ENCODE results near the gene SHISAL2B.
"Not testable (repeated sequence)": the region's sequence is repeated elsewhere in the genome, so short reads cannot be mapped to it uniquely, and the experiment has no call there.

The SHISAL2B gene

DNA sequence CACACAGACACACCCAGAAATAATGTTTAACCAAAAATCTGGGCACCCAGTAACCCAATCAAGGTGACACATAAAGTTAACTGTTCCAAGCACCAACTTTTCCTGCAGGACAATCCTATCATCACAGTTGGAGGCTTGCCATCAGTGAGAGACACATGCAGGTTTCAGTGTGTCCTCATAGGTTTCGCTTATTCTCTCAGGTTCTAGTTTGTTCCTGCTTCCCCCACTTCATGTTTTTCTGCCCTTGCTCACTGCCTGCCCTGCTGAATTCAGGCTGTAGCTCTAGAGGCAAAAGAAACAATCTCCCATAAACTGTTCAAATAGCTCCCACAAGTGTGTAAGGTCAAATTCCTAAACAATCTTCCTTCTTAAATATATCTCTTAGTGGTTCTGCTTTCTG is 20.0 kb upstream of the SHISAL2B start:
- Histone ChIP-seq H3K27me3 (ENCODE audit: control insufficient read depth, insufficient read depth, low read length) (no peaks in the 10 kb centered on the region), H3K9me3 (ENCODE audit: control insufficient read depth, low read length) (no peaks in the 10 kb centered on the region), H3K9ac (ENCODE audit: low read length) (no peak overlapping the region), H3K36me3 (ENCODE audit: control insufficient read depth, insufficient read depth, low read length) (no peaks in the 10 kb centered on the region), H3K4me1 (ENCODE audit: control insufficient read depth, insufficient read depth, low read length) (peaks cover 9% of the 10 kb centered on the region), H3K4me3 (ENCODE audit: low read length) (no peak overlapping the region)

DNA sequence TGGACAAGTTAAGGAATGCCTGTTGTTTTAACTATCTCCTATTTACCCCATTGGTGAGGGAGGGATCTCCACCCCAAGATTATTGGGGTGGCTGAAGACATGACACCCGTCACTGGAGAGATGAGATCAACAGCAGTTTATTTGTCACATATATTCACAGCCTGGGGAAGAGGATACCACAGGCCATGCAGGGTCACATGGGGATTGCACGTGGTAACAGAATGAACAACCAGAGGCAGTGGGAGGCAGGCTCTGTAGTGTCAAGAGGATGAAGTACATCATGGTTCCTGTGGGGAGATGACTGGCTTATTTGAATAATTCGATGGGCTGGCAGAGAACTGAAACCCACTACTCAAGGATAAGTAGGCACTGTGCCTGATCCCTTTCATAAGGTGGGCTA is 18.6 kb upstream of the SHISAL2B start:
- H3K27me3 ChIP-seq (ENCODE audit: control insufficient read depth, insufficient read depth, low read length) = no peaks in the 10 kb centered on the region
- no peak overlapping the region for H3K4me3 ChIP-seq (ENCODE audit: low read length)
- H3K4me1 ChIP-seq (ENCODE audit: control insufficient read depth, insufficient read depth, low read length) = no peaks in the 10 kb centered on the region
- H3K36me3 ChIP-seq (ENCODE audit: control insufficient read depth, insufficient read depth, low read length) = no peaks in the 10 kb centered on the region
- H3K9me3 ChIP-seq (ENCODE audit: control insufficient read depth, low read length) = no peaks in the 10 kb centered on the region
- no peak overlapping the region for H3K9ac ChIP-seq (ENCODE audit: low read length)

DNA sequence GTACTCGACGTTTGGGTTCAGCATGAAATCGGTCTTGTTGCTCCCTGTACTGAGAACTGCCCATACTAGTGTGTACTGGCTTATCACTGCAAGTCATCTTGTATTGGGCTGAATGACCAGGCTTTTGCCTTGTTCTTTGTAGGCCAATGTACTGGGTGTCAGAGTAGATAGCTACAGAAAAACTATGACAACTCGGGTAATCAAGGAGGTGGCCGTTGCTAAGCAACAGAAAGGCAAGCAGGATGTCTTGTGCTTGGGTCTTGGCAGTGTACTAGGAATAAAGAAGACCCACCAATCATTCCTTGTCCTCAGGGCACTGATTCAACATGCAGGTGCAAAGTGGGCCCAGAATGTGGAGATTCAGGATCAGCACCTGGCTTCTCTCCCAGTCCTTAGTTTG is 11.9 kb upstream of the SHISAL2B start:
- no peak overlapping the region for H3K9ac ChIP-seq (ENCODE audit: low read length)
- H3K9me3 ChIP-seq (ENCODE audit: control insufficient read depth, low read length) = no peaks in the 10 kb centered on the region
- H3K4me3 ChIP-seq (ENCODE audit: low read length) = no peak overlapping the region
- H3K4me1 ChIP-seq (ENCODE audit: control insufficient read depth, insufficient read depth, low read length) = no peaks in the 10 kb centered on the region
- H3K27me3 ChIP-seq (ENCODE audit: control insufficient read depth, insufficient read depth, low read length) = no peaks in the 10 kb centered on the region
- H3K36me3 ChIP-seq (ENCODE audit: control insufficient read depth, insufficient read depth, low read length) = no peaks in the 10 kb centered on the region

DNA sequence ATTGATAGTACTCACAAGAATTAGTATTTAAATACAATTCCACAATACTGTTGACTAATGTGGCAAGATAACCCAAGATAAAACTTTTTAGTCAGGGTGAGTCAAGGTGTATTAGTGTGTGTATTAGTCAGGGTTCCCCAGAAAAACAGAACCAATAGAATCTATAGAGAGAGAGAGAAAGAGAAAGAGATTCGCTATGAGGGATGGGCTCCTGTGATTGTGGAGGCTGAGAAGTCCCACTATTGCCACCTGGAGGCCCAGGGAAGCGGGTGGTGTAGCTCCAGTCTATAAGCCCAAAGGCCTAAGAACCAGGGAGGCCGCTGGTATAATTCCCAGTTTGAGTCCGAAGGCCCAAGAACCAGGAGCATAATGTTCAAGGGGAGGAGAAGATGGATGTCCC is 10.0 kb upstream of the SHISAL2B start:
- H3K4me1 ChIP-seq (ENCODE audit: control insufficient read depth, insufficient read depth, low read length) = no peaks in the 10 kb centered on the region
- no peaks in the 10 kb centered on the region for H3K27me3 ChIP-seq (ENCODE audit: control insufficient read depth, insufficient read depth, low read length)
- H3K36me3 ChIP-seq (ENCODE audit: control insufficient read depth, insufficient read depth, low read length) = no peaks in the 10 kb centered on the region
- H3K9me3 ChIP-seq (ENCODE audit: control insufficient read depth, low read length) = no peaks in the 10 kb centered on the region
- H3K4me3 ChIP-seq (ENCODE audit: low read length) = no peak overlapping the region
- no peak overlapping the region for H3K9ac ChIP-seq (ENCODE audit: low read length)

DNA sequence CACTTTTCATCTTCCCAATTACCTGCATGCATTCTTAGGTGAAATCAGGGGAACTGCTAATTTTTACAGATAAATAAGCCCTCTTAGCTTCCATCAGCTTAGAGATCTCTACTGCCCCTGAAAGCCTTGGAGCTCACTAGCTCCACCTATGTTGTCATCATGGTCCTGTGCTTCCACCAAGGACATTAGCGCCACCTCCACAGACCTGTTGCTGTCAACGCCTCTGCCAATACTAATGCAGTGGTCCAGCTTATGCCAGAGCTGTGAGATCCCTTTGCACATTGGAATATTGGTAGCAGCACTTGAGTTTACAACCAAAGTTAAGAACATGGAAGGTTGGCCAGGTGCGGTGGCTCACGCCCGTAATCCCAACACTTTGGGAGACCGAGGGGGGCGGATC is 7.7 kb upstream of the SHISAL2B start:
- H3K36me3 ChIP-seq (ENCODE audit: control insufficient read depth, insufficient read depth, low read length) = no peaks in the 10 kb centered on the region
- no peak overlapping the region for H3K4me3 ChIP-seq (ENCODE audit: low read length)
- H3K9ac ChIP-seq (ENCODE audit: low read length) = no peak overlapping the region
- H3K9me3 ChIP-seq (ENCODE audit: control insufficient read depth, low read length) = no peaks in the 10 kb centered on the region
- H3K27me3 ChIP-seq (ENCODE audit: control insufficient read depth, insufficient read depth, low read length) = no peaks in the 10 kb centered on the region
- no peaks in the 10 kb centered on the region for H3K4me1 ChIP-seq (ENCODE audit: control insufficient read depth, insufficient read depth, low read length)

DNA sequence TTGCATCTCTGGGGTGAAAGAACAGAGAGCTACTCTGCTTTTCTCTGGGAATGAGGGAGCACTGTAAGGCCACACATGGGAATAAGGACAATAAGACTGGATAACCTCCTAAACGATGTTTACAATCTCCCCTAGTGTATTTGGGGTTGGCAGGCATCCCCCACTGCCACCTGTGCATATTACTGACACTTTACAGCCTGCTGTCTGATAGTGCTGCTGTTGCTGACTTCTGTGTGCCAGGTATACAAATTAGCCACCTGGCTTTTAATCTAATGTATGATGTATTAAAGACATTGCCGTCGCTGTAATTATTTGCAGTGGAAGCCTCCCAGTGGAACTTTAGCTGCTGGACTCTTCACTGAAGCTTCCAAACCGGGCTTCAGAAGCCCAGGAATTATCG is 4.4 kb upstream of the SHISAL2B start:
- H3K9me3 ChIP-seq (ENCODE audit: control insufficient read depth, low read length) = no peaks in the 10 kb centered on the region
- no peak overlapping the region for H3K9ac ChIP-seq (ENCODE audit: low read length)
- no peak overlapping the region for H3K4me3 ChIP-seq (ENCODE audit: low read length)
- no peaks in the 10 kb centered on the region for H3K36me3 ChIP-seq (ENCODE audit: control insufficient read depth, insufficient read depth, low read length)
- H3K27me3 ChIP-seq (ENCODE audit: control insufficient read depth, insufficient read depth, low read length) = peaks cover 15% of the 10 kb centered on the region
- H3K4me1 ChIP-seq (ENCODE audit: control insufficient read depth, insufficient read depth, low read length) = no peaks in the 10 kb centered on the region

DNA sequence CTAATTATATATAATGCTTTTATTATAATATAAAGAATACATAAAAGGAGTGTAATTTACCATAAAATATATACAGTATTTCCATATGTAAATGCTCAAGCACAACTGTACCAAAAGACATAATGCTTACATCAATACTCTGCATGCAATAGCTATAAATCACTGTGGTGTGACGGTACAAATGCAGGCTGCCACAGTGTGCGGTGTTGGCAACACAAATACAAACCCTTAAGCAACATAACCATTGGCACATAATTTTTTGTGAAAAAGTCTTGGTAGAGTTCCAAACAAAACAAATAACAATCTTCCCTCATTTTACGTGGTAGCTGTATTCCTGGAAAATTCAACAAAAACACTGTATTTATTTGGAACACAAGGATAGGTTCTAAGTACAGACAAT is 1.9 kb upstream of the SHISAL2B start:
- H3K4me3 ChIP-seq (ENCODE audit: low read length) = no peak overlapping the region
- H3K4me1 ChIP-seq (ENCODE audit: control insufficient read depth, insufficient read depth, low read length) = no peaks in the 10 kb centered on the region
- no peaks in the 10 kb centered on the region for H3K9me3 ChIP-seq (ENCODE audit: control insufficient read depth, low read length)
- H3K9ac ChIP-seq (ENCODE audit: low read length) = no peak overlapping the region
- H3K36me3 ChIP-seq (ENCODE audit: control insufficient read depth, insufficient read depth, low read length) = no peaks in the 10 kb centered on the region
- H3K27me3 ChIP-seq (ENCODE audit: control insufficient read depth, insufficient read depth, low read length) = peaks cover 21% of the 10 kb centered on the region

DNA sequence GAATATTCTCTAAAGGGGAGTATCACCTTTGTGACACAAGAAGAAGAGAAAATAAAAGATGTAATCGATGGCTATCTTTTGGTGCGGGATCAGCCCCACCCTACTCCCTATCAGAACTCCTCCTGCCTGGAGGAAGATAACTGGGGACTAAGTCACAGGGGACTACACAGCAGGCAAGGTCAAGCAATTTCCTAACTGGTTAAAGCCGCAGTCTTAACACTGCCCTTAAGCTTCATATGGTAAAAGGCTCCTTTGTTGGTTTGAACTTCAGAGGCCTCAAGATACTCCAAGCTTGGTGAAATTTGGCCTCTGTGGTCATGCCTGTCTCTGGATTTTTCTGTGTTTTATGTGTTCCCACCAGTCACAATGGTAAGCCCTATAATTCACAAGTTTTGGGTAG is 1.3 kb upstream of the SHISAL2B start:
- H3K9me3 ChIP-seq (ENCODE audit: control insufficient read depth, low read length) = no peaks in the 10 kb centered on the region
- no peaks in the 10 kb centered on the region for H3K4me1 ChIP-seq (ENCODE audit: control insufficient read depth, insufficient read depth, low read length)
- H3K4me3 ChIP-seq (ENCODE audit: low read length) = no peak overlapping the region
- no peaks in the 10 kb centered on the region for H3K36me3 ChIP-seq (ENCODE audit: control insufficient read depth, insufficient read depth, low read length)
- no peak overlapping the region for H3K9ac ChIP-seq (ENCODE audit: low read length)
- H3K27me3 ChIP-seq (ENCODE audit: control insufficient read depth, insufficient read depth, low read length) = peaks cover 21% of the 10 kb centered on the region

DNA sequence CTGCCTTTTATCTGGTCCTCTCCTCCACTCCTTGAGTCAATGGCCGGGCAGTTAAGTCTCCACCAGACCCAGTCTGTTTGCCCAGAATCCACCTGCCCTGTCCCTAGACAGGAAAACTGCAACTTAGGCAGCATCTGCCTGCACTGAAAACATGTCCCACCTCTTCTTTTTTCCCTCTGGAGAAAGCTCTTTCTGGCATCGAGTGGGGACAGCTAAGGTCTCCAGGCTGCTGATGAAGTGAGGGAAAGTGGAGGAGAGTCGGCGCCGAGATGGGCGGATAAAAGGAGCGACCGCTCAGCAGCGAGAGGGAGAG is 243 bp upstream of the SHISAL2B start:
- H3K9ac ChIP-seq (ENCODE audit: low read length) = no peak overlapping the region
- no peak overlapping the region for H3K4me3 ChIP-seq (ENCODE audit: low read length)
- peaks cover 21% of the 10 kb centered on the region for H3K27me3 ChIP-seq (ENCODE audit: control insufficient read depth, insufficient read depth, low read length)

DNA sequence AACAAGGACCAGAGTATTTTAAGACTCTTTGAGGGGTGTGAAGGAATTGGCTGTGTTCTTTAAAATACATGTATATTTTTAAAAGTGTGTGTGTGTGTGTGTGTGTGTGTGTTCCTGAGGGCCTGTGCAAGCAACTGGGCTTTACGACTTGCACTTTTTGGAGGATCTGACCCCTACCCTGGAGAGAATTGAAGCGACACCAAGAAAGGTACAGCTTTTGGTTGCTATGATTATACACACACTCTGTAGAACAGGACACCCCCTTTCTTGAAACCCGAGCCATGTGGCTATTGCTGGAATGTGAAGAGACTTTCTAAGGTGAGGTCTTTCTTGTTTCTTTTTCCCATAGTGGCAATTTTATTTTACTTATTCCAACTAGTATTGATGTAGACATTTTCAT is 988 bp downstream of the SHISAL2B start:
- Histone ChIP-seq H3K27me3 (ENCODE audit: control insufficient read depth, insufficient read depth, low read length) (peaks cover 21% of the 10 kb centered on the region), H3K36me3 (ENCODE audit: control insufficient read depth, insufficient read depth, low read length) (no peaks in the 10 kb centered on the region), H3K9me3 (ENCODE audit: control insufficient read depth, low read length) (no peaks in the 10 kb centered on the region), H3K4me1 (ENCODE audit: control insufficient read depth, insufficient read depth, low read length) (no peaks in the 10 kb centered on the region), H3K4me3 (ENCODE audit: low read length) (no peak overlapping the region), H3K9ac (ENCODE audit: low read length) (no peak overlapping the region)

More for the DNA sequence above, 243 bp upstream of the SHISAL2B start:
- Histone ChIP-seq H3K36me3 (ENCODE audit: control insufficient read depth, insufficient read depth, low read length) (no peaks in the 10 kb centered on the region), H3K9me3 (ENCODE audit: control insufficient read depth, low read length) (no peaks in the 10 kb centered on the region), H3K4me1 (ENCODE audit: control insufficient read depth, insufficient read depth, low read length) (no peaks in the 10 kb centered on the region)

DNA sequence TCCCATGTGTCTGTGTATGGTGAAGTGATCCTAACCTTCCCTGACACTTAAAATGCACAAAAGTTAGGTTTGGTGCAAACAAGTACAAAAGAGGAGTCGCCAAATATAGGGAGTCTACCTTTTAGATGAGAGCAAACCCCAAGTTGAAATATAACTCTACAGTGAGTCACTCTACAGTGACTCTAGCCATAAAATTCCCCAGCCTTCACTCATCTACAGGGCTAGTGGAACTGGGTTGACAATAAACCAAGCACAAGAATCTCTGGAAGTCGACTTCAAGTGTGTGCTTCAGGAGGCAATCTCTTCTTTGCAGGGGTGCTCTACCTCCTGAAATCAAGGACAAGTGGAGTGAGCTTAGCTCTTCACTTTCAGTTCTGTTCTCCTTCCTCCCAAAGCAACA is 3.3 kb downstream of the SHISAL2B start:
- H3K4me3 ChIP-seq (ENCODE audit: low read length) = no peak overlapping the region
- H3K9ac ChIP-seq (ENCODE audit: low read length) = no peak overlapping the region
- no peaks in the 10 kb centered on the region for H3K9me3 ChIP-seq (ENCODE audit: control insufficient read depth, low read length)
- no peaks in the 10 kb centered on the region for H3K36me3 ChIP-seq (ENCODE audit: control insufficient read depth, insufficient read depth, low read length)
- H3K27me3 ChIP-seq (ENCODE audit: control insufficient read depth, insufficient read depth, low read length) = peaks cover 21% of the 10 kb centered on the region
- H3K4me1 ChIP-seq (ENCODE audit: control insufficient read depth, insufficient read depth, low read length) = no peaks in the 10 kb centered on the region

DNA sequence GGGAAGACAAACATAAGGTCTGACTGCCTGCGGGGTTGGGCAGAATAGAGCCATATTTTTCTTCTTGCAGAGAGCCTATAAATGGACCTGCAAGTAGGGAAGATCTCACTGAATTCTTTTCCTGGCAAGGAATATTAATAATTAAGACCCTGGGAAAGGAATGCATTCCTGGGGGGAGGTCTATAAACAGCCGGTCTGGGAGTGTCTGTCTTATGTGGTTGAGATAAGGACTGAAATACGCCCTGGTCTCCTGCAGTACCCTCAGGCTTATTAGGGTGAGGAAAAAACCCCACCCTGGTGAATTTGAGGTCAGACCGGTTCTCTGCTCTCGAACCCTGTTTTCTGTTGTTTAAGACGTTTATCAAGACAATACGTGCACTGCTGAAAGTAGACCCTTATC is 6.1 kb downstream of the SHISAL2B start:
- H3K4me3 ChIP-seq (ENCODE audit: low read length); H3K9me3 ChIP-seq (ENCODE audit: control insufficient read depth, low read length); H3K36me3 ChIP-seq (ENCODE audit: control insufficient read depth, insufficient read depth, low read length); H3K27me3 ChIP-seq (ENCODE audit: control insufficient read depth, insufficient read depth, low read length); H3K9ac ChIP-seq (ENCODE audit: low read length); H3K4me1 ChIP-seq (ENCODE audit: control insufficient read depth, insufficient read depth, low read length): not testable (repeated sequence)

DNA sequence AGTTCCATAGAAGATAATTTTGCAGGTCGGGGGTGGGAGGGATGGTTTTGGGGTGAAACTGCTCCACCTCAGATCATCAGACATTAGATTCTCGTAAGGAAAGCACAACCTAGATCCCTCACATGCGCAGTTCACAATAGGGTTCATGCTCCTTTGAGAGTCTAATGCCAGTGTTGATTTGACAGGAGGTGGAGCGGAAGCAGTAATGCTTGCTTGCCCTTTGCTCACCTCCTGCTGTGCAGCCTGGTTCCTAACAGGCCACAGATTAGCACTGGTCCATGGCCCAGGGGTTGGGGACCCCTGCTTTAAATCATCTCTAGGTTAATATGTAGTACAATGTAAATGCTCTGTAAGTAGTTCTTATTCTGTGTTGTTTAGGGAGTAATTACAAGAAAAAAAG is 10.5 kb downstream of the SHISAL2B start:
- Histone ChIP-seq H3K27me3 (ENCODE audit: control insufficient read depth, insufficient read depth, low read length) (no peaks in the 10 kb centered on the region), H3K4me1 (ENCODE audit: control insufficient read depth, insufficient read depth, low read length) (no peaks in the 10 kb centered on the region), H3K9ac (ENCODE audit: low read length) (no peak overlapping the region), H3K9me3 (ENCODE audit: control insufficient read depth, low read length) (no peaks in the 10 kb centered on the region), H3K36me3 (ENCODE audit: control insufficient read depth, insufficient read depth, low read length) (no peaks in the 10 kb centered on the region), H3K4me3 (ENCODE audit: low read length) (no peak overlapping the region)
